ENCODE data around the gene NQO2.
"Not testable (repeated sequence)": the region's sequence is repeated elsewhere in the genome, so short reads cannot be mapped to it uniquely, and the experiment has no call there.

The NQO2 gene

GRCh38 chr6:3019749-3020320, 20.1 kb downstream of the NQO2 start:
- no peaks in the 10 kb centered on the region for H3K9me3 ChIP-seq
- peaks cover 63% of the 10 kb centered on the region for H3K36me3 ChIP-seq
- peak overlapping the region; percentile 15 to 51 for H3K4me3 ChIP-seq (ENCODE audit: low read depth in 1 of 2, low read length in 1 of 2)
- no peak for TF ChIP-seq CTCF (IDR thresholded peaks at IDR 0.05)
- H3K4me1 ChIP-seq (ENCODE audit: control insufficient read depth in 1 of 2, insufficient read depth in 1 of 2, low read depth in 1 of 2, low read length in 1 of 2), result peaks cover 66 to 74% of the 10 kb centered on the region in 2 experiments
- H3K27ac ChIP-seq, result peak overlapping the region; percentile 82
- no peaks in the 10 kb centered on the region for H3K27me3 ChIP-seq

- Histone ChIP-seq H3K4me1 (ENCODE audit: control insufficient read depth in 1 of 2, insufficient read depth in 1 of 2, low read depth in 1 of 2, low read length in 1 of 2) (peaks cover 73 to 80% of the 10 kb centered on the region in 2 experiments), H3K4me3 (ENCODE audit: low read depth in 1 of 2, low read length in 1 of 2) (peak overlapping the region; percentile 41 to 96), H3K36me3 (peaks cover 50% of the 10 kb centered on the region), H3K27ac (peak overlapping the region; percentile 82)
- H3K27me3 ChIP-seq, H3K9me3 ChIP-seq: not testable (repeated sequence)
These were observed 21.4 kb downstream of the NQO2 start for GRCh38 chr6:3020976-3021598.

GRCh38 chr6:3022765-3023662, 23.3 kb downstream of the NQO2 start:
- Histone ChIP-seq H3K4me1 (ENCODE audit: control insufficient read depth in 1 of 2, insufficient read depth in 1 of 2, low read depth in 1 of 2, low read length in 1 of 2) (peaks cover 84 to 90% of the 10 kb centered on the region in 2 experiments), H3K4me3 (ENCODE audit: low read depth in 1 of 2, low read length in 1 of 2) (peak overlapping the region; percentile 72 to 96), H3K27ac (peak overlapping the region; percentile 97), H3K36me3 (peaks cover 31% of the 10 kb centered on the region), H3K9me3 (no peaks in the 10 kb centered on the region), H3K27me3 (no peaks in the 10 kb centered on the region)
- no peak for TF ChIP-seq CTCF (IDR thresholded peaks at IDR 0.05)

- Histone ChIP-seq H3K4me3 (ENCODE audit: low read depth in 1 of 2, low read length in 1 of 2) (peak overlapping the region; percentile 72 to 96), H3K27ac (peak overlapping the region; percentile 97), H3K4me1 (ENCODE audit: control insufficient read depth in 1 of 2, insufficient read depth in 1 of 2, low read depth in 1 of 2, low read length in 1 of 2) (peaks cover 76 to 83% of the 10 kb centered on the region in 2 experiments), H3K9me3 (no peaks in the 10 kb centered on the region), H3K36me3 (peaks cover 22% of the 10 kb centered on the region), H3K27me3 (no peaks in the 10 kb centered on the region)
- no peak for TF ChIP-seq CTCF (IDR thresholded peaks at IDR 0.05)
These were observed 24.2 kb downstream of the NQO2 start for GRCh38 chr6:3023663-3024483.

GRCh38 chr6:3026791-3027626, 27.3 kb downstream of the NQO2 start:
- Histone ChIP-seq H3K27ac (peak overlapping the region; percentile 97), H3K27me3 (no peaks in the 10 kb centered on the region), H3K9me3 (no peaks in the 10 kb centered on the region), H3K36me3 (no peaks in the 10 kb centered on the region), H3K4me3 (ENCODE audit: low read depth in 1 of 2, low read length in 1 of 2) (no peak overlapping the region), H3K4me1 (ENCODE audit: control insufficient read depth in 1 of 2, insufficient read depth in 1 of 2, low read depth in 1 of 2, low read length in 1 of 2) (peaks cover 47 to 51% of the 10 kb centered on the region in 2 experiments)
- TF ChIP-seq CTCF (IDR thresholded peaks at IDR 0.05), result no peak

- not testable (repeated sequence) for H3K4me3 ChIP-seq (ENCODE audit: low read depth in 1 of 2, low read length in 1 of 2); H3K27me3 ChIP-seq; H3K27ac ChIP-seq; H3K9me3 ChIP-seq; H3K36me3 ChIP-seq
- H3K4me1 ChIP-seq (ENCODE audit: control insufficient read depth in 1 of 2, insufficient read depth in 1 of 2, low read depth in 1 of 2, low read length in 1 of 2), result peaks cover 36 to 41% of the 10 kb centered on the region in 2 experiments
These were observed 28.5 kb downstream of the NQO2 start for GRCh38 chr6:3028156-3028555.
